A673 (cell line): ENCODE measurements around the gene THPO. TPM values are rescaled to one million over a fixed set of nuclear protein-coding genes. Genes with fewer than 3 reads are reported as not detected.

Source experiments
- BruUV-seq: library from RNA; stranded (reverse); fragments of 400-500 nt; replicated peaks from 2 replicates; lab custom pipeline; 2021; lab: Mats Ljungman, UMichigan
- CTCF ChIA-PET: fragments of 300-600 bp; sonication (Branson Sonifier 250); formaldehyde crosslinking; loops from one replicate; lab custom pipeline; 2022; ENCODE audit warnings: antibody characterized with exemption; lab: Charles Lee
- POLR2A ChIA-PET: fragments of 300-600 bp; sonication (Branson Sonifier 250); formaldehyde crosslinking; loops from one replicate; lab custom pipeline; 2022; ENCODE audit warnings: antibody characterized with exemption; ENCODE audit not compliant: low non-redundant PET; lab: Charles Lee
- DNase-seq: peaks from one replicate; pipeline ENCODE4 v3.0.0-alpha.2; 2015; ENCODE audit warnings: low spot score
- H3K27ac ChIP-seq: fragments of 200-600 bp; sonication (generic); 2 replicates; pipeline ENCODE4 v1.5.1; 2016; ENCODE audit warnings: mixed run types, low read depth, mild to moderate bottlenecking, mixed read lengths, antibody characterized with exemption, low read length; ENCODE audit not compliant: poor library complexity, severe bottlenecking
- H3K27me3 ChIP-seq: fragments of 200-600 bp; sonication (generic); replicated peaks from 2 replicates; pipeline ENCODE4 v1.6.1; 2017; ENCODE audit warnings: mixed run types, low read depth, mild to moderate bottlenecking, mixed read lengths, antibody characterized with exemption, low read length; ENCODE audit not compliant: insufficient read depth, poor library complexity
- H3K36me3 ChIP-seq: fragments of 200-600 bp; sonication (generic); 2 replicates; pipeline ENCODE4 v1.6.1; 2016; ENCODE audit warnings: mixed run types, mild to moderate bottlenecking, mixed read lengths, antibody characterized with exemption, low read length; ENCODE audit not compliant: insufficient read depth, poor library complexity, severe bottlenecking
- H3K4me1 ChIP-seq: fragments of 200-600 bp; sonication (generic); 2 replicates; pipeline ENCODE4 v1.6.1; 2017; ENCODE audit warnings: mixed run types, mild to moderate bottlenecking, mixed read lengths, antibody characterized with exemption, low read length; ENCODE audit not compliant: insufficient read depth, poor library complexity, severe bottlenecking
- H3K4me3 ChIP-seq: fragments of 200-600 bp; sonication (generic); 2 replicates; pipeline ENCODE4 v1.5.1; 2016; ENCODE audit warnings: low read depth, mixed run types, mild to moderate bottlenecking, mixed read lengths, low read length; ENCODE audit not compliant: poor library complexity, severe bottlenecking
- H3K9me3 ChIP-seq: fragments of 200-600 bp; sonication (generic); 2 replicates; pipeline ENCODE4 v1.6.1; 2016; ENCODE audit warnings: mixed run types, low read depth, mild to moderate bottlenecking, mixed read lengths, antibody characterized with exemption, low read length; ENCODE audit not compliant: poor library complexity, severe bottlenecking
- CTCF ChIP-seq: fragments of 300-800, 200-600 bp; sonication (generic); conservative IDR thresholded peaks from 2 replicates; pipeline ENCODE4 v1.5.1; 2017; ENCODE audit warnings: low read depth, mild to moderate bottlenecking, antibody characterized with exemption, low read length, moderate library complexity, mixed read lengths
- EZH2 ChIP-seq: fragments of 200-600 bp; sonication (generic); IDR thresholded peaks from 2 replicates; pipeline ENCODE4 v1.6.1; 2017; ENCODE audit warnings: borderline replicate concordance, low read depth, mild to moderate bottlenecking, mixed read lengths, antibody characterized with exemption, low read length; ENCODE audit not compliant: poor library complexity, severe bottlenecking
- intact Hi-C: fragments of 100-400 bp; cut with micrococcal nuclease; formaldehyde crosslinking; loops from one replicate; pipeline ENCODE4 v1.10.0; 2022; ENCODE audit not compliant: unreplicated experiment
- total RNA-seq: library from RNA; stranded (reverse); gene quantifications from 2 replicates; pipeline ENCODE4 v1.2.3, GENCODE V29; 2021

Gene THPO
- total RNA-seq, 1 experiment from 2014 or later = not detected

- no peaks in the 10 kb centered on the region for H3K27me3 ChIP-seq
- no peak overlapping the region for H3K4me3 ChIP-seq
- H3K9me3 ChIP-seq = no peaks in the 10 kb centered on the region
- ChIA-PET CTCF (no interaction called here), POLR2A (no interaction called here)
- no peak overlapping the region for H3K27ac ChIP-seq
- no TSS peak for BruUV-seq
- no peaks in the 10 kb centered on the region for H3K4me1 ChIP-seq
- no peak for DNase-seq
- intact Hi-C loops = no loop called here
- TF ChIP-seq CTCF (no peak), EZH2 (no peak)
- no peaks in the 10 kb centered on the region for H3K36me3 ChIP-seq
These were observed 13.3 kb upstream of the THPO start for GRCh38 chr3:184391266-184391665.

- Histone ChIP-seq H3K27ac (no peak overlapping the region), H3K4me3 (no peak overlapping the region), H3K27me3 (no peaks in the 10 kb centered on the region), H3K9me3 (no peaks in the 10 kb centered on the region), H3K36me3 (no peaks in the 10 kb centered on the region), H3K4me1 (no peaks in the 10 kb centered on the region)
- no TSS peak for BruUV-seq
- intact Hi-C loops = no loop called here
- CTCF ChIA-PET = no interaction called here
- POLR2A ChIA-PET = no interaction called here
- DNase-seq = no peak
- no peak for TF ChIP-seq EZH2
- no peak for TF ChIP-seq CTCF
These were observed 12.0 kb upstream of the THPO start for GRCh38 chr3:184389935-184390528.

GRCh38 chr3:184389384-184389783, 11.4 kb upstream of the THPO start:
- no peak for DNase-seq
- CTCF ChIA-PET = no interaction called here
- H3K27ac ChIP-seq = no peak overlapping the region
- H3K4me3 ChIP-seq = no peak overlapping the region
- POLR2A ChIA-PET = no interaction called here
- no peaks in the 10 kb centered on the region for H3K36me3 ChIP-seq
- intact Hi-C loops = no loop called here
- H3K4me1 ChIP-seq = no peaks in the 10 kb centered on the region
- no peaks in the 10 kb centered on the region for H3K9me3 ChIP-seq
- TF ChIP-seq EZH2 = no peak
- no peak for TF ChIP-seq CTCF
- no TSS peak for BruUV-seq
- H3K27me3 ChIP-seq = no peaks in the 10 kb centered on the region
